K562 (cell line): ENCODE results near the gene CYS1. TPM values are rescaled to one million over a fixed set of nuclear protein-coding genes. Genes with fewer than 3 reads are reported as not detected.

Experiments
- ATAC-seq: fragments of 200-7000 bp; cut with Tn5 transposase; 3 replicates; pipeline ENCODE4 v1.9.1; 2020; ENCODE audit warnings: moderate library complexity
- BruUV-seq: library from RNA; stranded (reverse); fragments of 400-500 nt; replicated peaks from 2 replicates; lab custom pipeline; 2021; lab: Mats Ljungman, UMichigan
- CTCF ChIA-PET: fragments of 300-600 bp; formaldehyde crosslinking; extraction: SDS; loops from one replicate; lab custom pipeline; 2021; ENCODE audit warnings: low intra/inter-chr PET ratio; lab: Yijun Ruan, JAX
- POLR2A ChIA-PET: fragments of 300-600, 350-650 bp; sonication (Branson Sonifier 250); formaldehyde crosslinking; extraction: SDS; loops from one replicate; lab custom pipeline; 2021; ENCODE audit warnings: antibody characterized with exemption, inconsistent platforms; lab: Yijun Ruan, JAX
- DNase-seq, 4 experiments: peaks; one replicate each; pipeline versions ENCODE4 v3.0.0 to v3.0.0-alpha.2; 2011 to 2018; ENCODE audit warnings: low spot score in 3 of 4, mixed read lengths in 3 of 4; ENCODE audit errors: extremely low read depth in 1 of 4
- FAIRE-seq: peaks from 2 replicates; lab custom pipeline; 2011; peaks lifted over from hg19 to GRCh38; lab: Jason Lieb, UNC
- H2AFZ ChIP-seq: 2 replicates; pipeline ENCODE4 v1.6.0; 2011; ENCODE audit warnings: low read depth, low read length, control low read depth, inconsistent platforms
- H3K27ac ChIP-seq: fragments of 200-600 bp; 3 replicates; pipeline ENCODE4 v1.8.0; 2011; ENCODE audit warnings: low read depth, mild to moderate bottlenecking, control low read depth, inconsistent platforms, low read length, moderate library complexity, mixed read lengths; ENCODE audit errors: extremely low read depth
- H3K27me3 ChIP-seq, 2 experiments: fragments of 300-600 bp in 1 of 2; 2 replicates in 1 of 2; 3 replicates in 1 of 2; pipeline versions ENCODE4 v1.6.0 to v1.8.0; 2011; ENCODE audit warnings: inconsistent platforms in 2 of 2, low read length in 2 of 2, mild to moderate bottlenecking in 1 of 2, mixed read lengths in 1 of 2, moderate library complexity in 1 of 2; ENCODE audit not compliant: control insufficient read depth in 2 of 2, insufficient read depth in 2 of 2
- H3K36me3 ChIP-seq: fragments of 300-600 bp; 3 replicates; pipeline ENCODE4 v1.8.0; 2011; ENCODE audit warnings: mild to moderate bottlenecking, low read length, inconsistent platforms; ENCODE audit not compliant: control insufficient read depth, insufficient read depth
- H3K4me1 ChIP-seq, 2 experiments: fragments of 200-600 bp in 1 of 2; replicated peaks in 1 of 2; 2 replicates in 1 of 2; 3 replicates in 1 of 2; pipeline versions ENCODE4 v1.5.1 to v1.8.0; 2011; ENCODE audit warnings: inconsistent platforms in 2 of 2, low read length in 2 of 2, mild to moderate bottlenecking in 1 of 2, mixed read lengths in 1 of 2, moderate library complexity in 1 of 2; ENCODE audit not compliant: control insufficient read depth in 2 of 2, insufficient read depth in 2 of 2
- H3K4me2 ChIP-seq: 2 replicates; pipeline ENCODE4 v1.6.1; 2011; ENCODE audit warnings: low read length, control low read depth, inconsistent platforms, mixed read lengths; ENCODE audit not compliant: insufficient read depth
- H3K4me3 ChIP-seq: fragments of 200-600 bp; sonication (generic), shearing (Covaris generic); 2 replicates; pipeline ENCODE4 v1.5.1; 2016; ENCODE audit warnings: control low read depth, inconsistent platforms
- H3K79me2 ChIP-seq: fragments of 200-600 bp; 3 replicates; pipeline ENCODE4 v1.8.0; 2011; ENCODE audit warnings: low read length, inconsistent platforms; ENCODE audit not compliant: control insufficient read depth, insufficient read depth
- H3K9ac ChIP-seq, 2 experiments: 2 replicates each; pipeline versions ENCODE4 v1.6.0 to v1.6.1; 2011; ENCODE audit warnings: low read depth in 2 of 2, low read length in 2 of 2, control low read depth in 1 of 2, inconsistent platforms in 1 of 2, mild to moderate bottlenecking in 1 of 2, mixed read lengths in 1 of 2; ENCODE audit not compliant: insufficient read depth in 1 of 2
- H3K9me1 ChIP-seq: one replicate; pipeline ENCODE4 v1.6.0; 2011; ENCODE audit warnings: inconsistent platforms, mild to moderate bottlenecking, low read length, moderate library complexity; ENCODE audit not compliant: control insufficient read depth, insufficient read depth
- H3K9me3 ChIP-seq: replicated peaks from 2 replicates; pipeline ENCODE4 v1.5.1; 2011; ENCODE audit warnings: low read depth, low read length, inconsistent platforms; ENCODE audit not compliant: control insufficient read depth, insufficient read depth
- H4K20me1 ChIP-seq: replicated peaks from 2 replicates; pipeline ENCODE4 v1.6.1; 2011; ENCODE audit warnings: low read length, inconsistent platforms, mixed read lengths; ENCODE audit not compliant: control insufficient read depth, insufficient read depth
- DACH1 ChIP-seq: fragments of 450-650 bp; IDR thresholded peaks from 2 replicates; pipeline ENCODE4 v1.6.1; 2018; ENCODE audit not compliant: partially characterized antibody
- ZNF143 ChIP-seq: sonication (generic); formaldehyde crosslinking; IDR thresholded peaks from 2 replicates; pipeline ENCODE4 v1.9.0; 2022; ENCODE audit warnings: mild to moderate bottlenecking, missing genetic modification reagents
- ZNF23 ChIP-seq: fragments of 250-450 bp; sonication (Bioruptor Pico); IDR thresholded peaks from 2 replicates; pipeline ENCODE4 v1.4.0; 2020; ENCODE audit warnings: mild to moderate bottlenecking
- ZNF431 ChIP-seq: sonication (generic); formaldehyde crosslinking; IDR thresholded peaks from 2 replicates; pipeline ENCODE4 v1.8.0; 2022; ENCODE audit warnings: mild to moderate bottlenecking, missing genetic modification reagents
- WGBS: fragments of 100-300 bp; shearing (Covaris generic); methylation state at CpG from one replicate; pipeline ENCODE4 v1.1.6; 2016; ENCODE audit warnings: low coverage, mixed read lengths; ENCODE audit not compliant: insufficient coverage; ENCODE audit errors: missing lambda C conversion rate; 5-methylcytosine and 5-hydroxymethylcytosine counted together
- in situ Hi-C: fragments of 300-500 bp; cut with MboI; formaldehyde crosslinking; loops from 4 replicates; pipeline ENCODE4 v1.15.0; 2018; ENCODE audit warnings: inconsistent platforms, mixed read lengths
- intact Hi-C: fragments of 100-400 bp; cut with micrococcal nuclease; formaldehyde crosslinking; loops from 2 replicates; pipeline ENCODE4 v1.14.2; 2022
- polyA plus RNA-seq, 8 experiments: library from polyadenylated mRNA; depleted of rRNA in 4 of 8; stranded (reverse) in 5 of 8; unstranded in 3 of 8; fragments of >200 nt; fragmentation: Nextera tagmentation in 2 of 8; fragmentation: Illumina TruSeq in 1 of 8; extraction: Ambion mirVana in 2 of 8; extraction: Trizol in 1 of 8; gene quantifications; 2 replicates each; pipeline versions ENCODE4 v1.2.1 to v1.2.3, GENCODE V29; 2011 to 2014; ENCODE audit warnings: inconsistent platforms in 1 of 8, missing spikeins in 1 of 8
- total RNA-seq, 7 experiments: library from RNA; depleted of rRNA in 6 of 7; stranded (reverse); fragments of >200 nt in 6 of 7; fragmentation: Illumina TruSeq in 2 of 7; extraction: Trizol in 2 of 7; gene quantifications; 2 replicates each; pipeline versions ENCODE4 v1.2.1 to v1.2.3, GENCODE V29; 2011 to 2021; ENCODE audit warnings: low replicate concordance in 1 of 7
- TF ChIP-seq, protein P1 (sequence below), 2 experiments: fragments of 450-650 bp in 1 of 2; sonication (generic) in 1 of 2; formaldehyde crosslinking in 1 of 2; IDR thresholded peaks; 2 replicates each; pipeline versions ENCODE4 v1.7.1 to v1.9.0; 2016 to 2022; ENCODE audit warnings: inconsistent platforms in 1 of 2, mild to moderate bottlenecking in 1 of 2, missing genetic modification reagents in 1 of 2
- TF ChIP-seq, protein P2 (sequence below): sonication (generic); formaldehyde crosslinking; IDR thresholded peaks from 2 replicates; pipeline ENCODE4 v1.9.0; 2022; ENCODE audit warnings: mild to moderate bottlenecking, missing genetic modification reagents
- TF ChIP-seq, protein P3 (sequence below): sonication (generic); IDR thresholded peaks from 2 replicates; pipeline ENCODE4 v1.6.1; 2016
- TF ChIP-seq, protein P4 (sequence below): sonication (generic); formaldehyde crosslinking; IDR thresholded peaks from 2 replicates; pipeline ENCODE4 v1.8.0; 2022; ENCODE audit warnings: missing genetic modification reagents, mild to moderate bottlenecking, moderate library complexity, borderline replicate concordance

The CYS1 gene
- total and polyA plus RNA-seq, 9 of the 15 experiments (the other 6 are each of a cell fraction or from before 2014, with no cell fraction given), result 0.11 to 0.13 TPM; not detected in 7

DNA sequence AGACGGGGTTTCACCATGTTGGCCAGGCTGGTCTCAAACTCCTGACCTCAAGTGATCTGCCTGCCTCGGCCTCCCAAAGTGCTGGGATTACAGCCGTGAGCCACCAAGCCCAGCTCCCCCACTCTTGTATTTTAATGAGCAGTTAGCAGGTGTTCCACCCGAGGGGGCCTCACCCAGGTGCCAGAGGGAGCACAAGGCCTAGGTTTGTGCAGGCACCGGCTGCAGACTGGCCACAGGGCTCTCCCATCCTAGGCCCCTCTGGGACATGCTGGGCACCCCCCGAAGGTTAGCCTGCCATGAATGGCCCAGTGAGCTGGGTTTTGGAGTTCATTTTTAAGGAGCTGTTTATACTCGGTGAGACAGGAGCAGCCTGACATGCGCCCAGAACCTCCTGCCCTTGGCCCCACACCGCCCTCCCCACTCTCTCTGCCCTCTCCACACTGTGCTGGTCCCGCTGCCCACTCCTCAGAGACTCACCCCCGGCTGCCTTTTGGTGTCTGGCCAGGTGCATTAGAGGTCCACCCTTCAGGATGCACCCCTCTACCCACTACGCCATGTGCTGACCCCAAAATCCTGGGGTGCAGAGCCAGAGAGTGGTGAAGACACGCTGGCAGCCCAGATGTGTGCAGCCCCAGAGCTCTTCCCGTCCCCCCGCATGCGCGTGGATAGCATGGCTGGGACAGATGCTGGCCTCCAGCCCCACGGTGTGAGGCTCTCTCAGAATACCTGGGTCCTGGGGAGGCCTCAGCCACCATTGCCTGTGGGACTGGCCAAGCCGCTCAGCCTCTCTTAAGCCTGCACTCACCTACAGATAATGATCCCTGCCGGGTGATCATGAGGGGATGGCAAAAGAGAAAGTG is 48.1 kb downstream of the CYS1 start:
- no peaks in the 10 kb centered on the region; a peak in 1 of 5 replicates for H3K27me3 ChIP-seq
- CTCF ChIA-PET, result no interaction called here
- intact Hi-C loops (no loop called here), in situ Hi-C loops (no loop called here)
- DNase-seq, result no peak
- H3K9me3 ChIP-seq, result no peaks in the 10 kb centered on the region
- H3K79me2 ChIP-seq, result peaks cover 55% of the 10 kb centered on the region
- no peaks in the 10 kb centered on the region for H3K9me1 ChIP-seq
- no peak for ATAC-seq
- peaks cover 43 to 83% of the 10 kb centered on the region in 2 experiments for H3K4me1 ChIP-seq
- H3K4me3 ChIP-seq, result no peak overlapping the region
- WGBS, result 74% methylated on average over 18 of the region's 20 CpGs
- POLR2A ChIA-PET, result interaction anchor here (0.7 to 1.8 kb wide), 6 partner anchors 10 to 25 kb away, joined by 3 to 5 read pairs (median 4); no protein-coding TSS in a partner anchor
- H4K20me1 ChIP-seq, result no peaks in the 10 kb centered on the region
- H3K9ac ChIP-seq, result peak overlapping the region; percentile 86 to 91; a peak in 3 of 4 replicates
- H3K4me2 ChIP-seq, result peak overlapping the region; percentile 97
- no TSS peak for BruUV-seq
- no peak for FAIRE-seq
- 0 out of 3 replicates have a peak, but pooled peaks cover 4% of the 10 kb centered on the region for H3K36me3 ChIP-seq
- H3K27ac ChIP-seq, result no peak overlapping the region
- H2AFZ ChIP-seq, result no peak overlapping the region
- TF ChIP-seq, protein P1, sequence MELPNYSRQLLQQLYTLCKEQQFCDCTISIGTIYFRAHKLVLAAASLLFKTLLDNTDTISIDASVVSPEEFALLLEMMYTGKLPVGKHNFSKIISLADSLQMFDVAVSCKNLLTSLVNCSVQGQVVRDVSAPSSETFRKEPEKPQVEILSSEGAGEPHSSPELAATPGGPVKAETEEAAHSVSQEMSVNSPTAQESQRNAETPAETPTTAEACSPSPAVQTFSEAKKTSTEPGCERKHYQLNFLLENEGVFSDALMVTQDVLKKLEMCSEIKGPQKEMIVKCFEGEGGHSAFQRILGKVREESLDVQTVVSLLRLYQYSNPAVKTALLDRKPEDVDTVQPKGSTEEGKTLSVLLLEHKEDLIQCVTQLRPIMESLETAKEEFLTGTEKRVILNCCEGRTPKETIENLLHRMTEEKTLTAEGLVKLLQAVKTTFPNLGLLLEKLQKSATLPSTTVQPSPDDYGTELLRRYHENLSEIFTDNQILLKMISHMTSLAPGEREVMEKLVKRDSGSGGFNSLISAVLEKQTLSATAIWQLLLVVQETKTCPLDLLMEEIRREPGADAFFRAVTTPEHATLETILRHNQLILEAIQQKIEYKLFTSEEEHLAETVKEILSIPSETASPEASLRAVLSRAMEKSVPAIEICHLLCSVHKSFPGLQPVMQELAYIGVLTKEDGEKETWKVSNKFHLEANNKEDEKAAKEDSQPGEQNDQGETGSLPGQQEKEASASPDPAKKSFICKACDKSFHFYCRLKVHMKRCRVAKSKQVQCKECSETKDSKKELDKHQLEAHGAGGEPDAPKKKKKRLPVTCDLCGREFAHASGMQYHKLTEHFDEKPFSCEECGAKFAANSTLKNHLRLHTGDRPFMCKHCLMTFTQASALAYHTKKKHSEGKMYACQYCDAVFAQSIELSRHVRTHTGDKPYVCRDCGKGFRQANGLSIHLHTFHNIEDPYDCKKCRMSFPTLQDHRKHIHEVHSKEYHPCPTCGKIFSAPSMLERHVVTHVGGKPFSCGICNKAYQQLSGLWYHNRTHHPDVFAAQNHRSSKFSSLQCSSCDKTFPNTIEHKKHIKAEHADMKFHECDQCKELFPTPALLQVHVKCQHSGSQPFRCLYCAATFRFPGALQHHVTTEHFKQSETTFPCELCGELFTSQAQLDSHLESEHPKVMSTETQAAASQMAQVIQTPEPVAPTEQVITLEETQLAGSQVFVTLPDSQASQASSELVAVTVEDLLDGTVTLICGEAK (IDR thresholded peaks at IDR 0.05), result no peak
- TF ChIP-seq, protein P1 (CRISPR knock-in tag; IDR thresholded peaks at IDR 0.05), result 0 out of 2 replicates have a peak, but pooled peaks have one; percentile 15
- TF ChIP-seq ZNF431 (no peak), DACH1 (no peak), ZNF143 (CRISPR knock-in tag) (no peak), ZNF23 (CRISPR knock-in tag) (no peak)
- TF ChIP-seq, protein P2, sequence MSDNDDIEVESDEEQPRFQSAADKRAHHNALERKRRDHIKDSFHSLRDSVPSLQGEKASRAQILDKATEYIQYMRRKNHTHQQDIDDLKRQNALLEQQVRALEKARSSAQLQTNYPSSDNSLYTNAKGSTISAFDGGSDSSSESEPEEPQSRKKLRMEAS (CRISPR knock-in tag), result peak; percentile 43; the same call in 1 of the 2 replicates
- TF ChIP-seq, protein P3, sequence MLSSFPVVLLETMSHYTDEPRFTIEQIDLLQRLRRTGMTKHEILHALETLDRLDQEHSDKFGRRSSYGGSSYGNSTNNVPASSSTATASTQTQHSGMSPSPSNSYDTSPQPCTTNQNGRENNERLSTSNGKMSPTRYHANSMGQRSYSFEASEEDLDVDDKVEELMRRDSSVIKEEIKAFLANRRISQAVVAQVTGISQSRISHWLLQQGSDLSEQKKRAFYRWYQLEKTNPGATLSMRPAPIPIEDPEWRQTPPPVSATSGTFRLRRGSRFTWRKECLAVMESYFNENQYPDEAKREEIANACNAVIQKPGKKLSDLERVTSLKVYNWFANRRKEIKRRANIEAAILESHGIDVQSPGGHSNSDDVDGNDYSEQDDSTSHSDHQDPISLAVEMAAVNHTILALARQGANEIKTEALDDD, result no peak
- TF ChIP-seq, protein P4, sequence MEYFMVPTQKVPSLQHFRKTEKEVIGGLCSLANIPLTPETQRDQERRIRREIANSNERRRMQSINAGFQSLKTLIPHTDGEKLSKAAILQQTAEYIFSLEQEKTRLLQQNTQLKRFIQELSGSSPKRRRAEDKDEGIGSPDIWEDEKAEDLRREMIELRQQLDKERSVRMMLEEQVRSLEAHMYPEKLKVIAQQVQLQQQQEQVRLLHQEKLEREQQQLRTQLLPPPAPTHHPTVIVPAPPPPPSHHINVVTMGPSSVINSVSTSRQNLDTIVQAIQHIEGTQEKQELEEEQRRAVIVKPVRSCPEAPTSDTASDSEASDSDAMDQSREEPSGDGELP (CRISPR knock-in tag), result no peak; the same call in 1 of the 2 replicates
